Mesendoderm (in vitro differentiated cells): Measurements from ENCODE around the gene PIEZO1.

ENCODE experiments used
- DNase-seq: peaks from one replicate; pipeline ENCODE4 v3.0.0; 2013
- H2AK5ac ChIP-seq: 2 replicates; pipeline ENCODE4 v1.6.1; 2013; ENCODE audit warnings: low read length, inconsistent platforms
- H2BK120ac ChIP-seq: 2 replicates; pipeline ENCODE4 v1.6.1; 2013; ENCODE audit warnings: low read depth, mild to moderate bottlenecking, low read length, moderate library complexity, mixed read lengths
- H2BK15ac ChIP-seq: replicated peaks from 2 replicates; pipeline ENCODE4 v1.6.1; 2013; ENCODE audit warnings: low read depth, mild to moderate bottlenecking, moderate library complexity
- H2BK5ac ChIP-seq: 2 replicates; pipeline ENCODE4 v1.6.1; 2013; ENCODE audit warnings: low read length, inconsistent platforms
- H3K18ac ChIP-seq: 2 replicates; pipeline ENCODE4 v1.6.1; 2013; ENCODE audit warnings: mild to moderate bottlenecking, low read length, mixed read lengths
- H3K23ac ChIP-seq: one replicate; pipeline ENCODE4 v1.6.1; 2013; ENCODE audit warnings: low read length
- H3K27ac ChIP-seq: 2 replicates; pipeline ENCODE4 v1.5.1; 2013; ENCODE audit warnings: low read depth, mild to moderate bottlenecking, inconsistent platforms, low read length, moderate library complexity
- H3K27me3 ChIP-seq: 2 replicates; pipeline ENCODE4 v1.6.1; 2013; ENCODE audit warnings: low read length, control low read depth, mild to moderate bottlenecking, inconsistent platforms; ENCODE audit not compliant: insufficient read depth, poor library complexity
- H3K36me3 ChIP-seq: 2 replicates; pipeline ENCODE4 v1.6.1; 2013; ENCODE audit warnings: low read length, inconsistent platforms; ENCODE audit not compliant: control insufficient read depth, insufficient read depth
- H3K4ac ChIP-seq: one replicate; pipeline ENCODE4 v1.6.1; 2013; ENCODE audit warnings: low read depth, mild to moderate bottlenecking, low read length, moderate library complexity
- H3K4me1 ChIP-seq: 2 replicates; pipeline ENCODE4 v1.6.1; 2013; ENCODE audit warnings: low read depth, low read length, inconsistent platforms; ENCODE audit not compliant: control insufficient read depth
- H3K4me2 ChIP-seq: 2 replicates; pipeline ENCODE4 v1.6.1; 2013; ENCODE audit warnings: low read length
- H3K4me3 ChIP-seq: 2 replicates; pipeline ENCODE4 v1.5.1; 2013; ENCODE audit warnings: mild to moderate bottlenecking, low read length
- H3K56ac ChIP-seq: one replicate; pipeline ENCODE4 v1.6.1; 2013; ENCODE audit warnings: low read length
- H3K79me1 ChIP-seq: 2 replicates; pipeline ENCODE4 v1.6.1; 2013; ENCODE audit warnings: low read length, inconsistent platforms
- H3K79me2 ChIP-seq: 2 replicates; pipeline ENCODE4 v1.6.1; 2013; ENCODE audit warnings: mild to moderate bottlenecking, low read length; ENCODE audit not compliant: control insufficient read depth, insufficient read depth
- H3K9ac ChIP-seq: 2 replicates; pipeline ENCODE4 v1.6.1; 2013; ENCODE audit warnings: low read length, inconsistent platforms
- H4K5ac ChIP-seq: one replicate; pipeline ENCODE4 v1.6.1; 2013; ENCODE audit warnings: low read length
- H4K8ac ChIP-seq: one replicate; pipeline ENCODE4 v1.6.1; 2013; ENCODE audit warnings: low read depth, mild to moderate bottlenecking, control low read depth, low read length, moderate library complexity
- WGBS: extraction: QIAGEN DNeasy Blood & Tissue Kit; methylation state at CpG from one replicate; pipeline ENCODE4 v1.1.7; 2013; ENCODE audit warnings: low lambda C conversion rate, missing lambda C conversion rate; ENCODE audit not compliant: insufficient coverage; ENCODE audit errors: extremely low coverage; 5-methylcytosine and 5-hydroxymethylcytosine counted together

Gene PIEZO1

DNA sequence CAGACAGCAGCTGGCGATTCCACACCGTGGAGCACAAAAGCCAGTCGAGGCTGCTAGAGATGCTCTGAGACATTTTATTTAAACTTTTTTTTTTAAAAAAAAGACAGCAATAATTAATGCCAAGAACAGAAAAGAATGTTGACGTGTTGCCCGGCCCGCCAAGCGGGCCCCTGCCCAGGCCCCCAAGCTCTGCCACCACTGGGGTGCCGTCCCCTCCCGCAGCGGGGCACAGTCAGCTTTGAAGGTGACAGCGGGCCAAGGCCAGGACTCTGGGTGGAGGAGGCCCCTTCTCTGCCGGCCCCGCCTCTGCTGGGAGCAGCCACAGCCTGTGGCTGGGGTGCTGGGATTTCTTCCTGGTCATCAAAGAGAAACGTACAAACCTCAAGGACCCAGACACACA lies 88.6 kb downstream of the PIEZO1 start:
- no peak for DNase-seq
- Histone ChIP-seq H3K4me3 (no peak overlapping the region), H2AK5ac (no peak overlapping the region), H4K8ac (no peak overlapping the region), H3K36me3 (no peaks in the 10 kb centered on the region), H3K79me1 (no peaks in the 10 kb centered on the region), H2BK15ac (no peak overlapping the region), H3K27me3 (no peaks in the 10 kb centered on the region), H3K27ac (no peak overlapping the region), H3K4me2 (no peak overlapping the region), H3K23ac (no peak overlapping the region), H3K4ac (no peak overlapping the region), H3K18ac (no peak overlapping the region), H3K9ac (no peak overlapping the region), H2BK120ac (no peak overlapping the region), H2BK5ac (no peak overlapping the region), H3K4me1 (no peaks in the 10 kb centered on the region), H4K5ac (no peak overlapping the region), H3K79me2 (no peaks in the 10 kb centered on the region), H3K56ac (no peak overlapping the region)
- WGBS, result no CpG with 5 or more reads among the region's 14 CpGs

- Histone ChIP-seq H3K79me1 (no peaks in the 10 kb centered on the region), H3K27ac (no peak overlapping the region), H3K23ac (no peak overlapping the region), H2BK5ac (no peak overlapping the region), H3K4ac (no peak overlapping the region), H3K36me3 (no peaks in the 10 kb centered on the region), H3K9ac (no peak overlapping the region), H3K56ac (no peak overlapping the region), H3K27me3 (no peaks in the 10 kb centered on the region), H3K79me2 (no peaks in the 10 kb centered on the region), H3K4me1 (no peaks in the 10 kb centered on the region), H3K4me2 (no peak overlapping the region), H3K4me3 (no peak overlapping the region), H2BK15ac (no peak overlapping the region), H4K8ac (no peak overlapping the region), H3K18ac (no peak overlapping the region), H2BK120ac (no peak overlapping the region), H4K5ac (no peak overlapping the region), H2AK5ac (no peak overlapping the region)
- no CpG with 5 or more reads among the region's 7 CpGs for WGBS
- DNase-seq, result no peak
Measured at GRCh38 chr16:88695753-88696152, 89.3 kb downstream of the PIEZO1 start.

DNA sequence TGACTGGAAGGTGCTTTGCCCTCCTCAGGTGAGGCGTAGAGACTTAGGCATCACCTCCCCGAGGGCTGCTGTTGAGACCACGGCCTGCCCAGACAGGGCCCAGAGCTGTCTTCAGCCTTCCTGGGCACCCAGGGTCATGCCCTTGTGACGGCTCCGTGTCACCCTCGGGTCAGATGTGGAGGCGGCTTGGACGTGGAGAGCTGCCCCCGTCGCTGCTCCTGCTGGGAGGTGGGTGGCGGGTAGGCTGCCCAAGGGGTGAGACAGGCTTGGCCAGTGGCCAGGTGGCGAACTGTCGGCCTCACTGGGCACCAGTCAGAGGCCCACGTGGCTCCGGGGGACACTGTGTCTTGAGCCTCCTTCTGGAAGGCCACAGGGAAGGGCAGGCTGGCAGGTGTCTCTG lies 89.8 kb downstream of the PIEZO1 start:
- Histone ChIP-seq H3K4me2 (no peak overlapping the region), H2AK5ac (no peak overlapping the region), H2BK5ac (no peak overlapping the region), H3K23ac (no peak overlapping the region), H3K4me1 (no peaks in the 10 kb centered on the region), H3K4ac (no peak overlapping the region), H3K4me3 (no peak overlapping the region), H4K8ac (no peak overlapping the region), H2BK120ac (no peak overlapping the region), H3K79me2 (no peaks in the 10 kb centered on the region), H2BK15ac (no peak overlapping the region), H3K18ac (no peak overlapping the region), H3K56ac (no peak overlapping the region), H3K9ac (no peak overlapping the region), H3K36me3 (no peaks in the 10 kb centered on the region), H3K27me3 (no peaks in the 10 kb centered on the region), H3K27ac (no peak overlapping the region), H4K5ac (no peak overlapping the region), H3K79me1 (no peaks in the 10 kb centered on the region)
- DNase-seq, result no peak
- WGBS, result no CpG with 5 or more reads among the region's 15 CpGs

DNA sequence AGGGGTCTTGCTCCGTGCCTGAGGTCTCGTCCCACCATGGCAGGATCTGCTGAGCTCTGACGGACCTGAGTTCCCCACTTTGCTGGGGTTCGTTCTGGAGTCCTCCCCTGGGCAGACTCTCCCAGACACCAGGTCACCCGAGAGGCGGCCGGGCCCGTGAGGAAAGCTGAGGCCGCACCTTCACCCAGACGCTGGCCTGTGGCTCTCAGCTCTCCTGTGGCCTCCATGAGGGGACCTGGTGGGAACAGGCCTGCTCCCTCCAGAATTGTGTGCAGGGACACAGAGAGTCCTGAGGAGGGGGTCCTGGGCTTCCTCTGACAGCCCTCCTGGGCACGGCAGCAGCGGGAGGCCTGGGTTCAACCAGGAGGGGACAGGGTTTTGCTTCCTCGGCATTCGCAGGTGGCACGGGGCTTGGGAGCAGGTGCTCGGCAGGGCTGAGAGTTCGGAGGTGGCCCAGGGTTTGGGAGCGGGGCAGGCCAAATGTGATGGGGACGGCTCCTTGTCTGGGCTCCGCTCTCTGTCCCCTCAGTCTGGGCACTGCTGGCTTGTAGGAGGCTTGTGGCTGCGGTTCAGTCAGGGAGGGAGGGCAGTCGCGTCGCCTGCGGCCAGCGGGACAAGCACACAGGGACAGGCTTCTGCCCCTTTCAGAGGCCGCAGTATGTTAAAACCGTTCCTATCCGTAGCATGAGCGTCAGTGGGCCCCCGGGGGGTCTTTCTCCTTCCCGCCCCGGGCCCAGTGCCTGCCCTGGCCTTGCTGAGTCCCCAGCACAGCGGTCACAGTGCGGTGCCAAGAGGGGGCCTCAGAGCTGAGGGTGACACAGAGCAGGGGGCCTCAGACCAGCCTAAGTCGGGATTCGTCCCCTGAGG lies 90.6 kb downstream of the PIEZO1 start:
- WGBS, result no CpG with 5 or more reads among the region's 37 CpGs

DNA sequence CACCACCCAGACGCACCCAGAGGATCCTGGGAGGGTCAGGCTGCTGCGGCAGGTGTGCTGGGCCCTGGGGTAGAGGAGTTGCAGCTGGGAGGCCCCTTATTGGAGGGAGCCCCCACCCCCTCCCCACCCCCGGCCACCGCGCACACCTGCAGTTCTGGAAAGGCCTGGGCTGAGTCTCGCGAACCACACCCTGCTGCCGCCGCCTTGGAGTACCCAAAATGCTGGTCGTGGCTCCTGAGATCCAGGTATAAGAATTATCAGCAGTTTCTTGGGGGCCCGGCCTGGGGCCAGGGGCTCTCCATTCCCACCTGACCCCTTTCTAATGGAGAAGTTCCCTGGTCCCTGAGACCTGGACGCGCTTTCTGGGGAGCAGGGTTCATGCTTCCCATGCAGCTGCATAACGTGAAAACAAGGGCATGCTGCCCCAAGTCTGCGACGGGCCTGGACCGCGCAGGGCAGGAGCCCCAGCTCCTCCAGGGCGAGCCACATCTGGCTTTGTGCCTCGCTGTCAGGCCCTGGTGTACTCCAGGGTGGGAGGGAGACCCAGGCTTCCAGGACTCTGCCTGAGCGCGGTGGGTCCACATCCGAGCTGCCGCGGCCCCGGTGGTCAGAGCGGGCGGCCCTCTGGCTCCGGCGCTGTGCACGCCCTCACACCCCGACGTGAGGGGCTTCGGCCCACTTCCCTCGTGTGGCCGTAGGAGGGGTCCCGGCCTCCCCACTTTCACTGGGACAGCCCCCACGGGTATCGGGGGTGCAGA lies 91.4 kb downstream of the PIEZO1 start:
- Histone ChIP-seq H2BK120ac (no peak overlapping the region), H3K27ac (no peak overlapping the region), H3K79me1 (no peaks in the 10 kb centered on the region), H3K9ac (no peak overlapping the region), H3K27me3 (no peaks in the 10 kb centered on the region), H3K4me1 (no peaks in the 10 kb centered on the region), H2BK15ac (no peak overlapping the region), H3K36me3 (no peaks in the 10 kb centered on the region), H4K8ac (no peak overlapping the region), H2BK5ac (no peak overlapping the region), H3K56ac (no peak overlapping the region), H3K79me2 (no peaks in the 10 kb centered on the region), H3K18ac (no peak overlapping the region), H3K23ac (no peak overlapping the region), H3K4ac (no peak overlapping the region), H3K4me2 (no peak overlapping the region), H3K4me3 (no peak overlapping the region), H4K5ac (no peak overlapping the region), H2AK5ac (no peak overlapping the region)
- DNase-seq, result no peak
- no CpG with 5 or more reads among the region's 39 CpGs for WGBS

More for the DNA sequence above, 90.6 kb downstream of the PIEZO1 start:
- Histone ChIP-seq H2BK120ac (no peak overlapping the region), H4K8ac (no peak overlapping the region), H2BK5ac (no peak overlapping the region), H3K27me3 (no peaks in the 10 kb centered on the region), H3K18ac (no peak overlapping the region), H3K36me3 (no peaks in the 10 kb centered on the region), H3K9ac (no peak overlapping the region), H4K5ac (no peak overlapping the region), H3K4me1 (no peaks in the 10 kb centered on the region), H3K4ac (no peak overlapping the region), H3K56ac (no peak overlapping the region), H3K27ac (no peak overlapping the region), H3K4me3 (no peak overlapping the region), H2BK15ac (no peak overlapping the region), H3K79me2 (no peaks in the 10 kb centered on the region), H3K23ac (no peak overlapping the region), H2AK5ac (no peak overlapping the region), H3K4me2 (no peak overlapping the region), H3K79me1 (no peaks in the 10 kb centered on the region)
- DNase-seq, result no peak
